ENCODE measurements around the gene TNFAIP8L2. TPM values are rescaled to one million over a fixed set of nuclear protein-coding genes. Genes with fewer than 3 reads are reported as not detected.

The TNFAIP8L2 gene
- total RNA-seq, 1 experiment from 2014 or later, result 0.15 TPM

DNA sequence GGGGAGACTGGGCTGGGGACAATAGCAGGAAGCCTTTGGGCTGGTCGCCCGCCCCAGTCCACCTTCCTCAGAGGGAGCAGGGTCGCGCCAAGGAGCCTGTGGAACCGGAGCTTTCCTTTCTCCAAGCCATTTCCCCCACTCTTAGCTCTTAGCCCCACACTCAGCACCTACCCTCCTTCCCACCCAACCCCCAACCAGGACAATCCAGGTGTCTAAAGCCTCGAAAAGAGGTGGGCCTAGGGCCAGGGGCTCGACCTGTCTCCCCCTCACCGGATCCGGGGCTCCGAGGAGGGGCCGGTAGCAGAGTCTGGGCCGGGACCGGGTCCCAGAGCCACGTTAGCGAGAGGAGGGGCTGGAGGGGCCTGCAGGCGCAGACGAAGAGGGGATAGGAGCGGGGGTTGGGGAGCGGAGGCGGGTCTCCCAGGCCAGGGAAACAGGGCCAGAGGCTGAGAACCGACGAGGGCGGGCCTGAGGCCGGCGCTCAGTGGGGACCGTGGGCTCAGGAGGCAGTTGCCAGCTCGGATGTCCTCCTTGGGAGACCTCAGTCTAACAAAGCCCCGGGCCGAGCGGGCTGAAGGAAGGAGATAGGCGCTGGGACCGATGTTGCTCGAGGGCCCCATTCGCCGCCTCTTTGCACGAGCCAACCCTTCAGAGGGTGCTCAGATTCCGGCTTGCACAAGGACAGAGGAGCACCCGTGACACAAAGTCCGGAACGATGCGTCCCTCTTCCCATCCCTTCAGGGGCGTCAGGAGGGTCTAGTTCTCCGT is 11.0 kb upstream of the TNFAIP8L2 start:
- Mint-ChIP-seq H3K4me1 (peaks cover 38% of the 10 kb centered on the region), H3K4me3 (peak overlapping the region; percentile 93), H3K9me3 (no peaks in the 10 kb centered on the region), H3K27ac (no peak overlapping the region), H3K36me3 (no peaks in the 10 kb centered on the region), H3K27me3 (ENCODE audit: low read depth) (peaks cover 44% of the 10 kb centered on the region)
- ChIA-PET CTCF (interaction anchor here (2.7 to 4.5 kb wide), 6 partner anchors 10 to 98 kb away, joined by 10 to 63 read pairs (median 25); partner anchors contain the start of genes C1orf56, GABPB2 and TNFAIP8L2), POLR2A (interaction anchor here (1.3 to 2.5 kb wide), 3 partner anchors 14 to 136 kb away, joined by 3 to 11 read pairs (median 3); partner anchors contain the start of gene ZNF687)
- TF ChIP-seq, protein P1, sequence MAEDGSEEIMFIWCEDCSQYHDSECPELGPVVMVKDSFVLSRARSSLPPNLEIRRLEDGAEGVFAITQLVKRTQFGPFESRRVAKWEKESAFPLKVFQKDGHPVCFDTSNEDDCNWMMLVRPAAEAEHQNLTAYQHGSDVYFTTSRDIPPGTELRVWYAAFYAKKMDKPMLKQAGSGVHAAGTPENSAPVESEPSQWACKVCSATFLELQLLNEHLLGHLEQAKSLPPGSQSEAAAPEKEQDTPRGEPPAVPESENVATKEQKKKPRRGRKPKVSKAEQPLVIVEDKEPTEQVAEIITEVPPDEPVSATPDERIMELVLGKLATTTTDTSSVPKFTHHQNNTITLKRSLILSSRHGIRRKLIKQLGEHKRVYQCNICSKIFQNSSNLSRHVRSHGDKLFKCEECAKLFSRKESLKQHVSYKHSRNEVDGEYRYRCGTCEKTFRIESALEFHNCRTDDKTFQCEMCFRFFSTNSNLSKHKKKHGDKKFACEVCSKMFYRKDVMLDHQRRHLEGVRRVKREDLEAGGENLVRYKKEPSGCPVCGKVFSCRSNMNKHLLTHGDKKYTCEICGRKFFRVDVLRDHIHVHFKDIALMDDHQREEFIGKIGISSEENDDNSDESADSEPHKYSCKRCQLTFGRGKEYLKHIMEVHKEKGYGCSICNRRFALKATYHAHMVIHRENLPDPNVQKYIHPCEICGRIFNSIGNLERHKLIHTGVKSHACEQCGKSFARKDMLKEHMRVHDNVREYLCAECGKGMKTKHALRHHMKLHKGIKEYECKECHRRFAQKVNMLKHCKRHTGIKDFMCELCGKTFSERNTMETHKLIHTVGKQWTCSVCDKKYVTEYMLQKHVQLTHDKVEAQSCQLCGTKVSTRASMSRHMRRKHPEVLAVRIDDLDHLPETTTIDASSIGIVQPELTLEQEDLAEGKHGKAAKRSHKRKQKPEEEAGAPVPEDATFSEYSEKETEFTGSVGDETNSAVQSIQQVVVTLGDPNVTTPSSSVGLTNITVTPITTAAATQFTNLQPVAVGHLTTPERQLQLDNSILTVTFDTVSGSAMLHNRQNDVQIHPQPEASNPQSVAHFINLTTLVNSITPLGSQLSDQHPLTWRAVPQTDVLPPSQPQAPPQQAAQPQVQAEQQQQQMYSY (CRISPR knock-in tag; IDR thresholded peaks at IDR 0.05), result peak; percentile 60
- TF ChIP-seq, protein P2, sequence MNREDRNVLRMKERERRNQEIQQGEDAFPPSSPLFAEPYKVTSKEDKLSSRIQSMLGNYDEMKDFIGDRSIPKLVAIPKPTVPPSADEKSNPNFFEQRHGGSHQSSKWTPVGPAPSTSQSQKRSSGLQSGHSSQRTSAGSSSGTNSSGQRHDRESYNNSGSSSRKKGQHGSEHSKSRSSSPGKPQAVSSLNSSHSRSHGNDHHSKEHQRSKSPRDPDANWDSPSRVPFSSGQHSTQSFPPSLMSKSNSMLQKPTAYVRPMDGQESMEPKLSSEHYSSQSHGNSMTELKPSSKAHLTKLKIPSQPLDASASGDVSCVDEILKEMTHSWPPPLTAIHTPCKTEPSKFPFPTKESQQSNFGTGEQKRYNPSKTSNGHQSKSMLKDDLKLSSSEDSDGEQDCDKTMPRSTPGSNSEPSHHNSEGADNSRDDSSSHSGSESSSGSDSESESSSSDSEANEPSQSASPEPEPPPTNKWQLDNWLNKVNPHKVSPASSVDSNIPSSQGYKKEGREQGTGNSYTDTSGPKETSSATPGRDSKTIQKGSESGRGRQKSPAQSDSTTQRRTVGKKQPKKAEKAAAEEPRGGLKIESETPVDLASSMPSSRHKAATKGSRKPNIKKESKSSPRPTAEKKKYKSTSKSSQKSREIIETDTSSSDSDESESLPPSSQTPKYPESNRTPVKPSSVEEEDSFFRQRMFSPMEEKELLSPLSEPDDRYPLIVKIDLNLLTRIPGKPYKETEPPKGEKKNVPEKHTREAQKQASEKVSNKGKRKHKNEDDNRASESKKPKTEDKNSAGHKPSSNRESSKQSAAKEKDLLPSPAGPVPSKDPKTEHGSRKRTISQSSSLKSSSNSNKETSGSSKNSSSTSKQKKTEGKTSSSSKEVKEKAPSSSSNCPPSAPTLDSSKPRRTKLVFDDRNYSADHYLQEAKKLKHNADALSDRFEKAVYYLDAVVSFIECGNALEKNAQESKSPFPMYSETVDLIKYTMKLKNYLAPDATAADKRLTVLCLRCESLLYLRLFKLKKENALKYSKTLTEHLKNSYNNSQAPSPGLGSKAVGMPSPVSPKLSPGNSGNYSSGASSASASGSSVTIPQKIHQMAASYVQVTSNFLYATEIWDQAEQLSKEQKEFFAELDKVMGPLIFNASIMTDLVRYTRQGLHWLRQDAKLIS (CRISPR knock-in tag; IDR thresholded peaks at IDR 0.05; ENCODE audit: borderline replicate concordance), result no peak
- no peak for TF ChIP-seq NR2C2 (CRISPR knock-in tag; IDR thresholded peaks at IDR 0.05)
- DNase-seq (ENCODE audit: low spot score), result peak; percentile 48
- ATAC-seq, result peak; percentile 11

DNA sequence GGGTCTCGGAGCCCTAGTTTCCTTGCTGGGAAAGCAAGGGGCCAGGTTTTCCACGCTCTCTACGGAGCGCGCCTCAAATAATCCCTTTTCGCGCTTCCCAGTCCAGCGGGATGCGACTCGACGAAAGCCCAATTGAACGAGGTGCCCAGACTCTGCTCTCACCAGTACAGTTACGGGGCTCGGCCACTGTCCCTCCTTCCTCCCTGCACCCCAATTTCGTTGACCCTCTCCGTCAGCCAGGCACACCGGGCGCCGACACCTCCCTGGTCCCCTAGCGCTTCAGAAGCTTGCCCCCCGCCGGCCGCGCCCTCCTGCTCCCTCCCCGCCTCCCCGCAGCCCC is 10.4 kb upstream of the TNFAIP8L2 start:
- H3K27me3 Mint-ChIP-seq (ENCODE audit: low read depth), result peaks cover 44% of the 10 kb centered on the region
- no peak overlapping the region for H3K27ac Mint-ChIP-seq
- H3K9me3 Mint-ChIP-seq, result no peaks in the 10 kb centered on the region
- H3K36me3 Mint-ChIP-seq, result no peaks in the 10 kb centered on the region
- TF ChIP-seq MYBL2 (CRISPR knock-in tag; IDR thresholded peaks at IDR 0.05) (0 out of 2 replicates have a peak, but pooled peaks have one; percentile 13), FOXK1 (CRISPR knock-in tag; IDR thresholded peaks at IDR 0.05) (no peak), TEAD4 (CRISPR knock-in tag; IDR thresholded peaks at IDR 0.05) (0 out of 2 replicates have a peak, but pooled peaks have one; percentile 36)
- TF ChIP-seq, protein P3, sequence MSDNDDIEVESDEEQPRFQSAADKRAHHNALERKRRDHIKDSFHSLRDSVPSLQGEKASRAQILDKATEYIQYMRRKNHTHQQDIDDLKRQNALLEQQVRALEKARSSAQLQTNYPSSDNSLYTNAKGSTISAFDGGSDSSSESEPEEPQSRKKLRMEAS (CRISPR knock-in tag; IDR thresholded peaks at IDR 0.05), result peak; percentile 51
- DNase-seq (ENCODE audit: low spot score) (no peak), ATAC-seq (no peak)
- POLR2A ChIA-PET, result interaction anchor here (2.5 kb wide), 1 partner anchor 15 kb away, joined by 11 read pairs; no protein-coding TSS in a partner anchor
- H3K4me1 Mint-ChIP-seq, result peaks cover 38% of the 10 kb centered on the region
- H3K4me3 Mint-ChIP-seq, result peak overlapping the region; percentile 93
- CTCF ChIA-PET, result interaction anchor here (4.5 kb wide), 1 partner anchor 45 kb away, joined by 63 read pairs; no protein-coding TSS in a partner anchor

DNA sequence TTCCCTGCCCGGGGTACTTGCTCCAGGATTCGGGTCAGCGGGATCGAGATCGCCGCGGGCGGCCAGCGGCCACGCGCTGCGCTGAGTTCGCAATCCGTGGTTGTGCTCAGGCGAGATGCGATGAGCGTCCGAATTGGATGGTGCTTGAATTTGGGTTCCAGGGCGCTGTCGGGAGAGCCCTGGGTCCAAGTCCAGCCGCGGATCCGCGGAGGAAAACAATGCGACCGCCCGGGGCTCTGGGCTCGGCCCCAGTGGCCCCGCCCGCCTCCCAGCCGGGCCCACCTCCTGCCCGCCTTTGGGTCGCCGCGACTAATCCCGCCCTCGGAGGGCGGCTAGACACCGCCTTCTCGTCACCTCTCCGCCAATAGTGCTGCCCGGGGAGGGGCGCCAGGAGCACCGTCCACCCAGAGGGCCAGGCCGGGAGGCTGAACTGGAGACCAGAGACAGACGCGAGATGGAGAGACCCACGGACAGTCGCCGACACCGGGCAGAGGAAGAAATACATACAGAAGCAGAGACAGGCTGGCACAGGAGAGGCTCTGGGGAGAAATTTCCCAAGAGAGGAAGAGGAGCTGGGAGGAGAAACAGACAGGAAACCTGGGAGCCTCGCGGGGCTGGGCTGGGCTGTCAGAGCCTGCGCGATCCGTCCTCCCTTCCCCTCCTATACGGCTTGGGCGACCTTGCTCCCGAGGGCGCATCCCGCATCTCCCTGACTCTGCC is 9.9 kb upstream of the TNFAIP8L2 start, which contains the start of gene SEMA6C:
Gene SEMA6C (minus strand): TSS at position 220 of the 720 bp plus-strand sequence. CDS start 4,010 bp downstream, outside the sequence.
- ChIA-PET CTCF (interaction anchor here (1.0 to 1.4 kb wide), 2 partner anchors 15 to 47 kb away, joined by 3 to 13 read pairs; no protein-coding TSS in a partner anchor), POLR2A (interaction anchor here (1.5 kb wide), 1 partner anchor 15 kb away, joined by 3 read pairs; no protein-coding TSS in a partner anchor)
- no peak within 1 kb of the TSS for H3K27ac Mint-ChIP-seq
- H3K27me3 Mint-ChIP-seq (ENCODE audit: low read depth), result peaks cover 44% of the 10 kb centered on the region
- H3K9me3 Mint-ChIP-seq, result no peaks in the 10 kb centered on the region
- H3K4me1 Mint-ChIP-seq, result peaks cover 38% of the 10 kb centered on the region
- ATAC-seq, result peak; percentile 92
- H3K36me3 Mint-ChIP-seq, result no peaks in the 10 kb centered on the region
- H3K4me3 Mint-ChIP-seq, result peak within 1 kb of the TSS; percentile 93
- peak; percentile 94 for DNase-seq (ENCODE audit: low spot score)
- TF ChIP-seq TEAD1 (CRISPR knock-in tag; IDR thresholded peaks at IDR 0.05) (peak; percentile 48; the same call in 1 of the 2 replicates), SMAD3 (CRISPR knock-in tag; IDR thresholded peaks at IDR 0.05; ENCODE audit: borderline replicate concordance) (no peak), NFYB (CRISPR knock-in tag; conservative IDR thresholded peaks at IDR 0.05; ENCODE audit: low read depth) (peak; percentile 60; the same call in 1 of the 2 replicates), ZNF138 (CRISPR knock-in tag; conservative IDR thresholded peaks at IDR 0.05) (no peak), JUN (CRISPR knock-in tag; IDR thresholded peaks at IDR 0.05) (no peak), NR1H2 (CRISPR knock-in tag; IDR thresholded peaks at IDR 0.05) (no peak), MYBL2 (CRISPR knock-in tag; IDR thresholded peaks at IDR 0.05) (no peak), EMX1 (CRISPR knock-in tag; IDR thresholded peaks at IDR 0.05) (no peak), SP1 (CRISPR knock-in tag; conservative IDR thresholded peaks at IDR 0.05) (peak; percentile 75), CTCF (IDR thresholded peaks at IDR 0.05) (no peak), ZNF232 (CRISPR knock-in tag; IDR thresholded peaks at IDR 0.05) (0 out of 2 replicates have a peak, but pooled peaks have one; percentile 40)
- TF ChIP-seq, protein P4, sequence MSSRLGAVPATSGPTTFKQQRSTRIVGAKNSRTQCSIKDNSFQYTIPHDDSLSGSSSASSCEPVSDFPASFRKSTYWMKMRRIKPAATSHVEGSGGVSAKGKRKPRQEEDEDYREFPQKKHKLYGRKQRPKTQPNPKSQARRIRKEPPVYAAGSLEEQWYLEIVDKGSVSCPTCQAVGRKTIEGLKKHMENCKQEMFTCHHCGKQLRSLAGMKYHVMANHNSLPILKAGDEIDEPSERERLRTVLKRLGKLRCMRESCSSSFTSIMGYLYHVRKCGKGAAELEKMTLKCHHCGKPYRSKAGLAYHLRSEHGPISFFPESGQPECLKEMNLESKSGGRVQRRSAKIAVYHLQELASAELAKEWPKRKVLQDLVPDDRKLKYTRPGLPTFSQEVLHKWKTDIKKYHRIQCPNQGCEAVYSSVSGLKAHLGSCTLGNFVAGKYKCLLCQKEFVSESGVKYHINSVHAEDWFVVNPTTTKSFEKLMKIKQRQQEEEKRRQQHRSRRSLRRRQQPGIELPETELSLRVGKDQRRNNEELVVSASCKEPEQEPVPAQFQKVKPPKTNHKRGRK (CRISPR knock-in tag; IDR thresholded peaks at IDR 0.05; ENCODE audit: borderline replicate concordance), result no peak

Measured in WTC11 (cell line).